GM12865 (cell line): ENCODE measurements around the gene FAM13A.

ENCODE experiments used
- DNase-seq: peaks from one replicate; pipeline ENCODE4 v3.0.0; 2010; ENCODE audit warnings: low read depth
- H3K4me3 ChIP-seq: 2 replicates; pipeline ENCODE4 v1.5.1; 2011; ENCODE audit warnings: mild to moderate bottlenecking, low read depth, low read length, control low read depth
- TF ChIP-seq, protein P1 (sequence below): IDR thresholded peaks from 2 replicates; pipeline ENCODE4 v1.5.1; 2011; ENCODE audit warnings: low read length, control low read depth, low read depth, inconsistent platforms; ENCODE audit not compliant: insufficient read depth; ENCODE audit errors: missing control alignments

The FAM13A gene

DNA sequence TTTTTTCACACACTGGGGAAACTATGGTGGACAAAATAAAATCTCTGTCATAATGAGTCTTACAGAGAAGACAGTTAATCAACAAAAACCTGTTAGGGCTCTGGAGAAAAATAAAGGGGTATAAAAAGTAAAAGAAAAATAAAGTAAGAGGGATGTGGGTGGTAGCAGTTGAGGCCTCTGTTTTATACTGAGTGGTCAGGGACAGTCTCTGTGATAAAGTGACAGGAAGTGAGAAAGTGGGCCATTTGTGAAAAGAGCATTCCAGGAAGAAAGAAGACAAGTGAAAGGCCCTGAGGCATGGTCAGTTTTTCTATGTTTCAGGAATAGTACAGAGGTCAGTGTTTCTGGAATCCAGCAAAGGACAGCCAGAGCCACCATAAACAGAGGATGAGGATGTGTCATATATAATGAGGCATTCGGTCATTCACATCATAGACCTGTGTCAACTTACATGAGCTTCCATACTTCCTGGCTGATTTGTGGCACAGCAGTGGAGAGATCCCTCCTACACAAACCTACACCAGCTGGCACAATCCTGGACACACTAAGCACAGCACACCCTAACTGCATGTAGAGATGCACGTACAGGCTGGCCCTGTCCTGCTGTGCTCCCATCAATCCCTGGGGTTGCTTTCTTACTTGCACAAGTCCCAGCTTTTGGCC is 295.0 kb downstream of the FAM13A start:
- TF ChIP-seq, protein P1, sequence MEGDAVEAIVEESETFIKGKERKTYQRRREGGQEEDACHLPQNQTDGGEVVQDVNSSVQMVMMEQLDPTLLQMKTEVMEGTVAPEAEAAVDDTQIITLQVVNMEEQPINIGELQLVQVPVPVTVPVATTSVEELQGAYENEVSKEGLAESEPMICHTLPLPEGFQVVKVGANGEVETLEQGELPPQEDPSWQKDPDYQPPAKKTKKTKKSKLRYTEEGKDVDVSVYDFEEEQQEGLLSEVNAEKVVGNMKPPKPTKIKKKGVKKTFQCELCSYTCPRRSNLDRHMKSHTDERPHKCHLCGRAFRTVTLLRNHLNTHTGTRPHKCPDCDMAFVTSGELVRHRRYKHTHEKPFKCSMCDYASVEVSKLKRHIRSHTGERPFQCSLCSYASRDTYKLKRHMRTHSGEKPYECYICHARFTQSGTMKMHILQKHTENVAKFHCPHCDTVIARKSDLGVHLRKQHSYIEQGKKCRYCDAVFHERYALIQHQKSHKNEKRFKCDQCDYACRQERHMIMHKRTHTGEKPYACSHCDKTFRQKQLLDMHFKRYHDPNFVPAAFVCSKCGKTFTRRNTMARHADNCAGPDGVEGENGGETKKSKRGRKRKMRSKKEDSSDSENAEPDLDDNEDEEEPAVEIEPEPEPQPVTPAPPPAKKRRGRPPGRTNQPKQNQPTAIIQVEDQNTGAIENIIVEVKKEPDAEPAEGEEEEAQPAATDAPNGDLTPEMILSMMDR: no peak
- no peak for DNase-seq

DNA sequence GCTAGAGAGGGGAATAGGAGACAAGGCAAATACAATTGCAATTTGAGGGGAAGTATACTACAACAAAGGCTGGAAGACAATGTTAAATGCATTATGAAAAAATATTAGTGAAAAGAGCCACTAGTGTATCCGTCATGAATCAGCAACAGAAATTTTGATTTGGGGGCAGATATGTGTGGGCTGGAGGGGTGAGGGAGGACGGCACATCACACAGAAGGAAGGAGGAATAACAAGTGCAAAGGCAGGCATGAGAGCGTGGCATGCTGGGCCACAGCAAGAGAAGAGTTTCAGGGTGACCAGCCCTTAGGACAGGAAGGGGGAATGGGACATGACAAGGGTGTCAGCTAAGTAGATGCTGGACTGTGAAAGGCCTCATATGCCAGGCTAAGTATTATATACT is 295.6 kb downstream of the FAM13A start:
- DNase-seq: no peak
- TF ChIP-seq, protein P1: no peak
- no peak overlapping the region for H3K4me3 ChIP-seq

More for the DNA sequence above, 295.0 kb downstream of the FAM13A start:
- no peak overlapping the region for H3K4me3 ChIP-seq

DNA sequence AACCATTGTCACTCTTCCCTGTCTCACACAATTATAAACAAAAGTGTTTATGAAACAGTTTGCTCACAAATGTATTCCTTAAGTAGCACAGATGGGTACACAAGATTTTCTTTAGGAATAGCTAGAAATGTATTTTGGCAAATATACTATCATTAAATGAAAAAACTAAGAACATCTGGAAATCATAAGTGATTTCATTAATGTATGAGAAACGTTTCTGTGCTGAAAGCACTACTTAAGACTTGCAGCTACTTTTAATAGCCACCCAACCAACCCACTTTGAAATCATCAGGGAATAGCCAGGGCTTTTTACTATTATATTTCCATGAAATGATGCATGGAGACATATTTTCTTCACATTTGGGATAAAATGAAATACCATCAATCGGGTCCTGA is 297.1 kb downstream of the FAM13A start:
- no peak overlapping the region for H3K4me3 ChIP-seq
- no peak for DNase-seq
- TF ChIP-seq, protein P1: no peak

DNA sequence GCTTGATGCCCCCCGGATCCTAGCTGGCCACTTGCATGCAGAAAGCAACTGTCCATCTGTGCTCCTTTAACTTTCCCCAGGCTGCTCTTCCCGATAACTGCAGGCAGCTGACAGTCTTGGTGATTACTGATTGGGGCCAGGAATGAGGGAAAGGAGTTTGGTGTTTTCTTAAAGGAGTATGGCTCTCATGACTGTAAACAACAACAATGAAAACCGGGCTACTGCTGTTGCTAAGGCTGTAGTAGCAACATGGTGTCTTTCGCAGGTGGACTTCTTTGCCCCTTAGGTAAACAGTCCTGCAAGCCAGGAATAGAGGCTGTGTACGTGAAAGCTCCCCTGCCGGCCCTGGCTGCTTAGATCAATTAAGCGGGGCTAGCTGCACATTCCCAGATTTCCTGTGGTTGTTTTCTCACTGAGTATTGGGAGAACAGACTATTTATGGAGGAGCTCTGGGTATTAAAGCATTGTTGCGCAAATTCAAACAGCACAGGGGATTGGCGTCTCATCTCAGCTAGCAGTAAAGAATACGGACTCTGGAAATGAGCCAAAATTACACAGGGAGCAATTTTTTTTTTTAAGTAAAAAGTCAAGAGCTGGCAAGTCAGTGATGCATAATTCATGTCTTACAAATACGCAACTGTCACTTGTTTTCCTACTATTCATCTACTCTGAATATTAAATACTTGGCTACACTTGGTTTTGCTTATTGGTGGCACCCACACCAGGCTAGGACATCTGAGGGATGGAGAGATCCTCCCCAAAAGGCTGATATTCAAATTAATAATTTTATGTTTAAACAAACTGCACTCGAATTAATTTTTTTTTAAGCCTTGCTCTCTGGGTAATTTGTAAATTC is 297.7 kb downstream of the FAM13A start:
- H3K4me3 ChIP-seq: no peak overlapping the region
- no peak for DNase-seq
- TF ChIP-seq, protein P1: no peak

DNA sequence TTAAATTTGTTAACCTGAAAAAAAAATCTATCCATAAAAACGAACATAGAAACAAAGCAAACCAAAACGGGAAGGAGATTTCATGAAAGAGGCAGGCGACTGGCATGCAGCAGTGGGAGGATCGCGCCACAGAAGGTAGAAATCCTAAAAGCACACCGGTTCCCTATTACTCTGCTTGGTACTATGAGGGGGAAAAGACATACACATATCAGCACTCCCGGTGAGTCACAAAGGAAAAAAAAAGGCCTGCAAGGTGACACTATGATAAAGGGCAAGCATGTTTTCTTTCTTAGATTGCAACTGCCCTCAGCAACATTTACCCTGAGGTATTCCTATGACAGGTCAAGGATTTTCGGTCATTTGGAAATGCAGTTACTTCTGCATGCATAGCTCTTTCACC is 298.7 kb downstream of the FAM13A start:
- no peak for DNase-seq
- TF ChIP-seq, protein P1: no peak
- no peak overlapping the region for H3K4me3 ChIP-seq

DNA sequence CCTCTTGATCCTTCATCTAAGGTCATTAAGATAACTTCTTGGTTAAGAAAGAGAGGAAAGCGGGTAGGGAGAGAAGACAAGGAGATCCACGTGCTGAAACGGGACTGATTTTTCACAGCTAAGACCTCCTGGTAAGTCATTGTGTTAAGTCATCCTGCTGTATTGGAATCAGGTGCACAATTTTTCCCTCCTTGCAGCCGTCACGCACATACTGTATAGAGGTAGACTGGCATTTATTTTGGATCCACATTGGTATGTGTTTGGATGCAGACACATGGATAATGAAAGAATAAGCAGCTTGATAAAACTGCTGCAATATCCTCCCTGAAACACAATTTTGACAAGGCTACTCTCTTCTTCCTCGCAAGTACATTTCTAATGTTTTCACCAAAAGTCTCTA is 299.2 kb downstream of the FAM13A start:
- DNase-seq: no peak
- TF ChIP-seq, protein P1: no peak
- no peak overlapping the region for H3K4me3 ChIP-seq
